ENCODE measurements around the gene WWOX.

DNA sequence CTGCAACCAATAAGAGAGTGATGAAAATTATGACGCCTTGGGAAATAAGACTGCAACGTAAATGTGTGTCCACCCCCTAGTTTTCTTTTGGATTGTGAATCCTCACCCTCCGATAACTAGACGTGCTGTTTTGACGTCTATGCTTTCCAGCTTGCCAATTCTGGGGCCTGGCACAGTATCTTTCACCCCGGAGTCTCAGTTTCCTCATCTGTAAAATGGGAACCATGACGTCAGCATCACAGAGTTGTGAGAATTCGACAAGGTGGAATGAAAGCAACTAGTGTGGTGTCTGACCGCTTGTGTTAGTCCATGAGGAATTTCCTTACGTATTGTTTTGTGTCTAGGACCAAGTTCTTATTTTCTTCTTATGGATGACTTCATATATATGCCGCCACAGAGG, 37.7 kb downstream of the WWOX start:
- TF ChIP-seq EZH2 (IDR thresholded peaks at IDR 0.05; ENCODE audit: low read depth, low read length, severe bottlenecking) (no peak), CTCF (IDR thresholded peaks at IDR 0.05; ENCODE audit: control extremely low read depth in 1 of 3, insufficient read depth in 1 of 3, low read depth in 1 of 3, low read length in 3 of 3) (no peak), TBP (IDR thresholded peaks at IDR 0.05; ENCODE audit: low read depth, low read length) (no peak), CTBP2 (IDR thresholded peaks at IDR 0.05; ENCODE audit: borderline replicate concordance, insufficient read depth, insufficient read length, low read length) (no peak)

All from H1 (cell line).